Gastroesophageal sphincter (tissue), 3 donors: ENCODE measurements around the gene LIF.

Experiments
- POLR2A ChIP-seq, 2 donors: fragments of 450-650 bp; IDR thresholded peaks; one replicate each; pipeline ENCODE4 v1.6.1; 2017; ENCODE audit warnings: antibody characterized with exemption in 2 of 2, mild to moderate bottlenecking in 2 of 2, moderate library complexity in 1 of 2
- POLR2AphosphoS5 ChIP-seq: sonication (generic); formaldehyde crosslinking; IDR thresholded peaks from one replicate; pipeline ENCODE4 v1.6.1; 2017; ENCODE audit warnings: antibody characterized with exemption
- TF ChIP-seq, protein P1 (sequence below), 4 experiments: fragments of 200-600 bp in 2 of 4; fragments of 450-650 bp in 2 of 4; sonication (generic) in 1 of 4; IDR thresholded peaks; one replicate each; pipeline ENCODE4 v1.5.1; 2017 to 2019; ENCODE audit warnings: antibody characterized with exemption in 4 of 4, mild to moderate bottlenecking in 2 of 4, moderate library complexity in 2 of 4

DNA sequence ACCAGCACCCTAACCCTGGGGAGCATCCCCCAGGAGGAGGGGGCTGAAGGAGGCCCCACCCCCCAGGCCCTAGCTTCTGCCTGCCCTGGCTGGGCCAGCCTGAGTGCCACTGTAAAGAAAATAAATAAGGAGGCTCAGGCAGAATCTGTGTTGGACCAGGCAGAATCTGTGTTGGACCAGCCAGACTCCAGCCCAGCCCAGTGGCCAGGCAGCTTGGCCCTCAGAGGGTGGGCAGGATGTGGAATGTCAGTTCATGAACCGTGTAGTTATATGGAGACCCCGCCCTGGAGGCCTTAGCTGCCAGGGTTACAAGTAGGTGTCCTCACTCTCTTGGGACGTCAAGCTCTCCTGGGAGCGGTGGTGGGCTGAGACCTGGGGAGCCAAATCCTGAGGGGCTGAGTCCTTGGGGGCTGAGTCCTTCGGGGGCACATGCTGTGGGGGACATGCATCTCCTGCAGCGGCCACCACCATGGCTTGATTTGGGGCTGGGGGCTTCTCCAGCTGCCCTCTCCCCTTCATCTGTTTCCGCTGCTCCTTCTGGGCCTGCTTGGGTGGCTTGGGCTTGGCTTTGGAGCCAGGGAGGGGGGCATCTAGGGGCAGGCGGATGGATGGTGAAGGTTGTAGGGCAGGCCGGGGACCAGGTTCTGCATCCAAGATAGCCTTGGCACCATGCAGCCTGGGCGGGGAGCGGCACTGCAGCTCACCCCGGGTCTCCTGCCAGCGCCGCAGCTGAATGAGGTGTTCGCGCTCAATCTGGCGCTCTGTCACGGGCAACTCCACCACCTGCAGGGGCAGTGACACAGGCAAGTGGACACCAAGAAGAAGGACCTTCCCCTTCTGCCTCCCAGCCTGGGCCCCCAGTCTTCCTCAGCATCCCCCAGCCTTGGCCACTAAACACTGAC lies 45.8 kb upstream of the LIF start:
- no peak for TF ChIP-seq POLR2AphosphoS5
- TF ChIP-seq, protein P1, sequence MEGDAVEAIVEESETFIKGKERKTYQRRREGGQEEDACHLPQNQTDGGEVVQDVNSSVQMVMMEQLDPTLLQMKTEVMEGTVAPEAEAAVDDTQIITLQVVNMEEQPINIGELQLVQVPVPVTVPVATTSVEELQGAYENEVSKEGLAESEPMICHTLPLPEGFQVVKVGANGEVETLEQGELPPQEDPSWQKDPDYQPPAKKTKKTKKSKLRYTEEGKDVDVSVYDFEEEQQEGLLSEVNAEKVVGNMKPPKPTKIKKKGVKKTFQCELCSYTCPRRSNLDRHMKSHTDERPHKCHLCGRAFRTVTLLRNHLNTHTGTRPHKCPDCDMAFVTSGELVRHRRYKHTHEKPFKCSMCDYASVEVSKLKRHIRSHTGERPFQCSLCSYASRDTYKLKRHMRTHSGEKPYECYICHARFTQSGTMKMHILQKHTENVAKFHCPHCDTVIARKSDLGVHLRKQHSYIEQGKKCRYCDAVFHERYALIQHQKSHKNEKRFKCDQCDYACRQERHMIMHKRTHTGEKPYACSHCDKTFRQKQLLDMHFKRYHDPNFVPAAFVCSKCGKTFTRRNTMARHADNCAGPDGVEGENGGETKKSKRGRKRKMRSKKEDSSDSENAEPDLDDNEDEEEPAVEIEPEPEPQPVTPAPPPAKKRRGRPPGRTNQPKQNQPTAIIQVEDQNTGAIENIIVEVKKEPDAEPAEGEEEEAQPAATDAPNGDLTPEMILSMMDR (IDR thresholded peaks at IDR 0.05): no peak
- TF ChIP-seq POLR2A (IDR thresholded peaks at IDR 0.05): no peak
